ENCODE results near the gene HBQ1.
"Not testable (repeated sequence)": the region's sequence is repeated elsewhere in the genome, so short reads cannot be mapped to it uniquely, and the experiment has no call there.

The HBQ1 gene

DNA sequence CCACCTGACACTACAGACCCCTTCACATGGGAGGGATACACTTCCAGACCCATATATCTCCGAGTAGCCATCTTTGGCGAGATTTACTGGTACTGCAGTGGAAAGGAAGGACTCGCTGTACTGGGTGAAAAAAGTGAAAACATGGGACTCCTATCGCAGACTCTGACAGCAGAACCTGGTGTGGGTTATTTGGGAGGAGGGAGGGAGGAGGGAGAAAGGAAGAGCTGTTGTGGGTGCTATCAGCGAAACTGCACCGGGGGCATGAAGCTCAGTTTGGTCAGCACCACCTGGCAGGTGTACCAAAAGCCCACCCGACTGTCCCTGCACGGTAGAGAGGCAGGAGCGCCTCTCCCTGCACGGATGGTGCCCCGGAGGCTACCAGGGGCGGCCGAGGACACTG is 5.0 kb downstream of the HBQ1 start:
- no peaks in the 10 kb centered on the region for H3K27me3 Mint-ChIP-seq
- ATAC-seq (replicated peaks), result no peak

DNA sequence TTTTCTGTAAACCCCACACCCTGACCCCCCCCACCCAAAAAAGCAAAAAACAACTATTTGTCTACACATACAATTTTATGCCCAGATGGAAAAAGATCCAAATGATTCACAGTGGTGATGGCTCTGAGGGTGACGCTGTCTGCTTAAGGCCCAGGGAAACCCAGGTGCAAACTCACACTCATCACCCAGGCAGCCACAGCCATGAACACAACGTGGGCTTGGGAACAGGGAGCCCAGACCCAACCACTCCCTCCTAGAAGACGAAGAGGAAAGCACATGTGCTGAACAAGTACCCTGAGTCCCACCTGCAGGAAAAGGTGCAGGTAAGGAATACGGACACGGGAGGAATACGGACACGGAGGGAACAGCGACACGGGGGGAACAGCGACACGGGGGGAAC is 5.4 kb downstream of the HBQ1 start:
- peaks cover 40% of the 10 kb centered on the region for H3K36me3 Mint-ChIP-seq (ENCODE audit: insufficient read depth)
- no peaks in the 10 kb centered on the region for H3K27me3 Mint-ChIP-seq
- ATAC-seq (replicated peaks) (no peak), DNase-seq (no peak)
- H3K4me3 Mint-ChIP-seq, result no peak overlapping the region
- no peaks in the 10 kb centered on the region for H3K9me3 Mint-ChIP-seq
- peak overlapping the region in 1 of 2 donors; percentile 64 for H3K27ac Mint-ChIP-seq
- H3K4me1 Mint-ChIP-seq (ENCODE audit: low read depth in 2 of 2), result peaks cover 0 to 4% of the 10 kb centered on the region in 2 donors

More for the DNA sequence above, 5.0 kb downstream of the HBQ1 start:
- Mint-ChIP-seq H3K4me3 (no peak overlapping the region), H3K4me1 (ENCODE audit: low read depth in 2 of 2) (peaks cover 0 to 4% of the 10 kb centered on the region in 2 donors), H3K27ac (no peak overlapping the region), H3K9me3 (no peaks in the 10 kb centered on the region), H3K36me3 (ENCODE audit: insufficient read depth) (peaks cover 39% of the 10 kb centered on the region)
- no peak for DNase-seq

- no peaks in the 10 kb centered on the region for H3K27me3 Mint-ChIP-seq
- H3K9me3 Mint-ChIP-seq, result no peaks in the 10 kb centered on the region
- no peak overlapping the region for H3K4me3 Mint-ChIP-seq
- ATAC-seq (replicated peaks) (no peak), DNase-seq (no peak)
- no peak overlapping the region for H3K27ac Mint-ChIP-seq
- peaks cover 0 to 4% of the 10 kb centered on the region in 2 donors for H3K4me1 Mint-ChIP-seq (ENCODE audit: low read depth in 2 of 2)
- H3K36me3 Mint-ChIP-seq (ENCODE audit: insufficient read depth), result peaks cover 51% of the 10 kb centered on the region
Observed at GRCh38 chr16:187330-187729, 7.1 kb downstream of the HBQ1 start.

GRCh38 chr16:188674-189073 is 8.4 kb downstream of the HBQ1 start:
- Mint-ChIP-seq H3K4me1 (ENCODE audit: low read depth in 2 of 2) (peaks cover 0 to 4% of the 10 kb centered on the region in 2 donors), H3K9me3 (no peaks in the 10 kb centered on the region), H3K27ac (peak overlapping the region; percentile 51 to 71), H3K27me3 (no peaks in the 10 kb centered on the region), H3K4me3 (no peak overlapping the region), H3K36me3 (ENCODE audit: insufficient read depth) (peaks cover 62% of the 10 kb centered on the region)
- ATAC-seq (replicated peaks) (peak; percentile 54), DNase-seq (no peak)

DNA sequence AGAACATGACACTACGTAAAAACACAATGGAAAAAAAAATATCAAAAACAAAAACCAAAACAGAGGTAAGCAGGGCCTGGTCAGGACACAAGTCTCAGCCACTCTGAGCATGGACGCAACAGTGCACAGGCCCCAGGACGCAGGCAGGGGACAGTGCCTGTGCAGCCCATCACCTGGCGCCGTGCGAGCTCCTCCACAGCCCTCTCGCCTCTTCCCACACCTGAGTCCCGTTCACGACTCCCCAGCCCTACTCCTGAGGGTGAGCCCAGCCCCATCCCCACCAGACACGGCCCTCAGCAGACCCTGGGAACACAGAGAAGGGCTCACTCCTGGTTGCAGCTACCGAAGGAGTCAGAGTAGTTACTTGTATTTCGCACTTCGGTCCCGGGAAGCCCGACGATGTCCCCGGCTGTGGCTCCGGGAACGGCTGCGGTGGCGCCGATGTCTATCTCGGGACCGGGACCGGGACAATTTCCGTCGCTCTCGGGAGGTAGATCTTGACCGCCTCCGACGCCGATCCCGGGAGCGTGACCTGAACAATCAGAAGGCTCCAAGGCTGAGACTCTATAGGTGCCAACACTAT is 9.4 kb downstream of the HBQ1 start:
- ATAC-seq (replicated peaks), result no peak
- Mint-ChIP-seq H3K36me3 (ENCODE audit: insufficient read depth) (peaks cover 70% of the 10 kb centered on the region), H3K4me3 (no peak overlapping the region), H3K4me1 (ENCODE audit: low read depth in 2 of 2) (peaks cover 0 to 4% of the 10 kb centered on the region in 2 donors), H3K9me3 (no peaks in the 10 kb centered on the region), H3K27me3 (no peaks in the 10 kb centered on the region), H3K27ac (peak overlapping the region in 1 of 2 donors; percentile 51)
- no peak for DNase-seq

- Mint-ChIP-seq H3K4me1 (ENCODE audit: low read depth in 2 of 2) (peaks cover 0 to 4% of the 10 kb centered on the region in 2 donors), H3K4me3 (no peak overlapping the region), H3K36me3 (ENCODE audit: insufficient read depth) (peaks cover 84% of the 10 kb centered on the region), H3K9me3 (no peaks in the 10 kb centered on the region), H3K27me3 (no peaks in the 10 kb centered on the region), H3K27ac (peak overlapping the region in 1 of 2 donors; percentile 49)
- DNase-seq (no peak), ATAC-seq (replicated peaks) (no peak)
Observed at GRCh38 chr16:191831-192230, 11.6 kb downstream of the HBQ1 start.

GRCh38 chr16:192686-193085 is 12.4 kb downstream of the HBQ1 start:
- Mint-ChIP-seq H3K9me3 (no peaks in the 10 kb centered on the region), H3K4me1 (ENCODE audit: low read depth in 2 of 2) (peaks cover 0 to 4% of the 10 kb centered on the region in 2 donors), H3K4me3 (no peak overlapping the region), H3K27ac (peak overlapping the region in 1 of 2 donors; percentile 49), H3K36me3 (ENCODE audit: insufficient read depth) (peaks cover 93% of the 10 kb centered on the region), H3K27me3 (no peaks in the 10 kb centered on the region)
- no peak for DNase-seq
- no peak for ATAC-seq (replicated peaks)

DNA sequence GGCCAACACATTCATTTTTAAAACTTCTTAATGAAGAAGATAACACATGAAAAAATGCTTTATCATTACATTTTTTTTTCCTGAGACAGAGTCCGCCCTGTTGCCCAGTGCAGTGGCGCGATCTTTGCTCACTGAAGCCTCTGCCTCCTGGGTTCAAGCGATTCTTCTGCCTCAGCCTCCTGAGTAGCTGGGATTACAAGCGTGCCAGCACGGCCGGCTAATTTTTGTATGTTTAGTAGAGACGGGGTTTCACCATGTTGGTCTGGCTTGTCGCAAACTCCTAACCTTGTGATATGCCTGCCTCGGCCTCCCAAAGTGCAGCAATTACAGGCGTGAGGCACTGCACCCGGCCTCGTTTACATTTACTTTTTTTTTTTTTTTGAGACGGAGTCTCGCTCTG is 13.2 kb downstream of the HBQ1 start:
- Mint-ChIP-seq H3K27ac (peak overlapping the region in 1 of 2 donors; percentile 49), H3K4me1 (ENCODE audit: low read depth in 2 of 2) (peaks cover 0 to 4% of the 10 kb centered on the region in 2 donors), H3K4me3 (no peak overlapping the region), H3K36me3 (ENCODE audit: insufficient read depth) (peaks cover 96% of the 10 kb centered on the region), H3K9me3 (no peaks in the 10 kb centered on the region), H3K27me3 (no peaks in the 10 kb centered on the region)
- ATAC-seq (replicated peaks) (no peak), DNase-seq (no peak)

GRCh38 chr16:194516-194915 is 14.3 kb downstream of the HBQ1 start:
- no peak overlapping the region for H3K27ac Mint-ChIP-seq
- H3K27me3 Mint-ChIP-seq, result no peaks in the 10 kb centered on the region
- H3K9me3 Mint-ChIP-seq, result no peaks in the 10 kb centered on the region
- H3K4me1 Mint-ChIP-seq (ENCODE audit: low read depth in 2 of 2), result no peaks in the 10 kb centered on the region
- no peak for DNase-seq
- no peak for ATAC-seq (replicated peaks)
- H3K36me3 Mint-ChIP-seq (ENCODE audit: insufficient read depth), result peaks cover 97% of the 10 kb centered on the region
- no peak overlapping the region for H3K4me3 Mint-ChIP-seq

GRCh38 chr16:200388-200787 is 20.1 kb downstream of the HBQ1 start:
- Mint-ChIP-seq H3K36me3 (ENCODE audit: insufficient read depth) (peaks cover 99% of the 10 kb centered on the region), H3K9me3 (no peaks in the 10 kb centered on the region)
- no peak for DNase-seq

GRCh38 chr16:203246-203645 is 23.0 kb downstream of the HBQ1 start:
- Mint-ChIP-seq H3K27me3 (no peaks in the 10 kb centered on the region), H3K4me3 (no peak overlapping the region), H3K9me3 (no peaks in the 10 kb centered on the region), H3K4me1 (ENCODE audit: low read depth in 2 of 2) (no peaks in the 10 kb centered on the region), H3K36me3 (ENCODE audit: insufficient read depth) (peaks cover 99% of the 10 kb centered on the region), H3K27ac (no peak overlapping the region)
- ATAC-seq (replicated peaks), result no peak
- DNase-seq, result no peak

More at GRCh38 chr16:200388-200787, 20.1 kb downstream of the HBQ1 start:
- H3K27ac Mint-ChIP-seq, result no peak overlapping the region
- H3K4me1 Mint-ChIP-seq (ENCODE audit: low read depth in 2 of 2), result no peaks in the 10 kb centered on the region
- no peak overlapping the region for H3K4me3 Mint-ChIP-seq
- no peak for ATAC-seq (replicated peaks)
- H3K27me3 Mint-ChIP-seq, result no peaks in the 10 kb centered on the region

- not testable (repeated sequence) for H3K9me3 Mint-ChIP-seq; H3K4me1 Mint-ChIP-seq (ENCODE audit: low read depth in 2 of 2); H3K27ac Mint-ChIP-seq; H3K27me3 Mint-ChIP-seq; H3K4me3 Mint-ChIP-seq; DNase-seq; ATAC-seq (replicated peaks)
- H3K36me3 Mint-ChIP-seq (ENCODE audit: insufficient read depth), result peaks cover 96% of the 10 kb centered on the region
Observed at GRCh38 chr16:204046-204445, 23.8 kb downstream of the HBQ1 start.

GRCh38 chr16:209359-209758 is 29.1 kb downstream of the HBQ1 start:
- DNase-seq; H3K4me3 Mint-ChIP-seq; H3K9me3 Mint-ChIP-seq; H3K27ac Mint-ChIP-seq; ATAC-seq (replicated peaks); H3K27me3 Mint-ChIP-seq: not testable (repeated sequence)
- H3K36me3 Mint-ChIP-seq (ENCODE audit: insufficient read depth), result peaks cover 88% of the 10 kb centered on the region
- H3K4me1 Mint-ChIP-seq (ENCODE audit: low read depth in 2 of 2), result peaks cover 11 to 13% of the 10 kb centered on the region in 2 donors

DNA sequence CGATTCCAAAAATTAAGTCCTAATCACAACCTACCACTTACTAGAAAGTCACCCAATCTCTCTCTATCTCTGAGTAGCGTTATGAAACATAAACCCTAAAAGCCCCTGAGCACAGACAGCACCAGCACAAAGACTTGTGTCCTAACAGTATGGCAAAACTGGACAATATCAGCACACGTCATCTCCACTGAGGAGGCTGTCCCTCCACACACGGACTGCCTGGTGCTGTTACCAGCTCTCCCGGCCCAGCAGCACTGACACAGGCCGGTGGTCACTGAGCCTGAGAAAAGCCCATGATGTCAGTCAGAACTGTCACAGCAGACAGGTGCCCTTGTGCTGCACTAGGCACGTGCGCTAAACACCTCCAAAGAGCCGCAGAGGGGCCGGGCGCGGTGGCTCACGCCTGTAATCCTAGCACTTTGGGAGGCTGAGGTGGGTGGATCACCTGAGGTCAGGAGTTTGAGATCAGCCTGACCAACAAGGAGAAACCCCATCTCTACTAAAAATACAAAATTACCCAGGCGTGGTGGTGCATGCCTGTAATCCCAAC is 31.4 kb downstream of the HBQ1 start:
- H3K4me1 Mint-ChIP-seq (ENCODE audit: low read depth in 2 of 2), result peaks cover 14 to 15% of the 10 kb centered on the region in 2 donors
- H3K4me3 Mint-ChIP-seq; ATAC-seq (replicated peaks); H3K9me3 Mint-ChIP-seq; H3K27me3 Mint-ChIP-seq; DNase-seq: not testable (repeated sequence)
- peaks cover 89% of the 10 kb centered on the region for H3K36me3 Mint-ChIP-seq (ENCODE audit: insufficient read depth)
- peak overlapping the region in 1 of 2 donors; percentile 59 for H3K27ac Mint-ChIP-seq

All from effector memory CD8-positive, alpha-beta T cell (primary cell).